Ishikawa (cell line): Measurements from ENCODE around the gene PPP1R37.

ENCODE experiments used
- CEBPB ChIP-seq: IDR thresholded peaks from 2 replicates; pipeline ENCODE4 v1.6.1; 2012
- CREB1 ChIP-seq: IDR thresholded peaks from 2 replicates; pipeline ENCODE4 v1.6.1; 2012; ENCODE audit warnings: low read depth
- EGR1 ChIP-seq: IDR thresholded peaks from 2 replicates; pipeline ENCODE4 v1.6.1; 2012
- EP300 ChIP-seq: IDR thresholded peaks from 2 replicates; pipeline ENCODE4 v1.6.1; 2012; ENCODE audit warnings: borderline replicate concordance
- MAX ChIP-seq: IDR thresholded peaks from 2 replicates; pipeline ENCODE4 v1.6.1; 2012
- NFIC ChIP-seq: IDR thresholded peaks from 2 replicates; pipeline ENCODE4 v1.6.1; 2012
- RAD21 ChIP-seq: IDR thresholded peaks from 2 replicates; pipeline ENCODE4 v1.6.1; 2012; ENCODE audit warnings: low read depth
- REST ChIP-seq: IDR thresholded peaks from 2 replicates; pipeline ENCODE4 v1.6.1; 2012; ENCODE audit warnings: low read depth, mild to moderate bottlenecking
- TAF1 ChIP-seq: IDR thresholded peaks from 2 replicates; pipeline ENCODE4 v1.6.1; 2012; ENCODE audit warnings: low read depth, mild to moderate bottlenecking
- TCF12 ChIP-seq: IDR thresholded peaks from 2 replicates; pipeline ENCODE4 v1.6.1; 2012; ENCODE audit warnings: low read depth
- USF1 ChIP-seq: IDR thresholded peaks from 2 replicates; pipeline ENCODE4 v1.6.1; 2012
- ZBTB7A ChIP-seq: IDR thresholded peaks from 2 replicates; pipeline ENCODE4 v1.6.1; 2012; ENCODE audit warnings: low read depth

GRCh38 chr19:45125360-45125759, 32.4 kb downstream of the PPP1R37 start:
- no peak for TF ChIP-seq MAX
- no peak for TF ChIP-seq EP300
- no peak for TF ChIP-seq ZBTB7A
- no peak for TF ChIP-seq USF1
- TF ChIP-seq CEBPB, result no peak
- TF ChIP-seq NFIC, result no peak
- TF ChIP-seq EGR1, result no peak
- no peak for TF ChIP-seq TAF1
- no peak for TF ChIP-seq RAD21
- no peak for TF ChIP-seq TCF12
- TF ChIP-seq REST, result no peak
- no peak for TF ChIP-seq CREB1
